GM12891 (cell line): ENCODE measurements around the gene VTN.

ENCODE experiments used
- POLR2A ChIP-seq: IDR thresholded peaks from 2 replicates; pipeline ENCODE4 v1.6.1; 2011; ENCODE audit warnings: low read depth, low read length, control low read depth
- POLR2AphosphoS5 ChIP-seq: IDR thresholded peaks from 2 replicates; pipeline ENCODE4 v1.6.1; 2011; ENCODE audit warnings: low read depth, low read length, control low read depth
- TAF1 ChIP-seq: IDR thresholded peaks from 2 replicates; pipeline ENCODE4 v1.6.1; 2011; ENCODE audit warnings: low read depth, low read length, control low read depth

- TF ChIP-seq TAF1 (no peak), POLR2AphosphoS5 (no peak), POLR2A (no peak)
These were observed 14.9 kb upstream of the VTN start for GRCh38 chr17:28385037-28385400.
